Endothelial cell of umbilical vein (primary cell): ENCODE data around the gene C5orf24.

Experiments used
- POLR2A ChIP-seq: IDR thresholded peaks from 2 replicates; pipeline ENCODE4 v1.6.1; 2012; ENCODE audit warnings: low read depth, mild to moderate bottlenecking, control low read depth, low read length
- POLR2AphosphoS5 ChIP-seq: IDR thresholded peaks from 2 replicates; pipeline ENCODE4 v1.6.1; 2012; ENCODE audit warnings: low read depth, mild to moderate bottlenecking, control low read depth, low read length, moderate library complexity; ENCODE audit not compliant: insufficient read depth
- TF ChIP-seq, protein P1 (sequence below), 2 donors: IDR thresholded peaks; 1 replicate in 1 of 2; 2 replicates in 1 of 2; pipeline ENCODE4 v1.5.1; 2011; ENCODE audit warnings: low read length in 2 of 2, mild to moderate bottlenecking in 2 of 2, moderate library complexity in 2 of 2, control low read depth in 1 of 2, inconsistent platforms in 1 of 2, low read depth in 1 of 2; ENCODE audit not compliant: insufficient read depth in 1 of 2; ENCODE audit errors: extremely low read depth in 1 of 2

DNA sequence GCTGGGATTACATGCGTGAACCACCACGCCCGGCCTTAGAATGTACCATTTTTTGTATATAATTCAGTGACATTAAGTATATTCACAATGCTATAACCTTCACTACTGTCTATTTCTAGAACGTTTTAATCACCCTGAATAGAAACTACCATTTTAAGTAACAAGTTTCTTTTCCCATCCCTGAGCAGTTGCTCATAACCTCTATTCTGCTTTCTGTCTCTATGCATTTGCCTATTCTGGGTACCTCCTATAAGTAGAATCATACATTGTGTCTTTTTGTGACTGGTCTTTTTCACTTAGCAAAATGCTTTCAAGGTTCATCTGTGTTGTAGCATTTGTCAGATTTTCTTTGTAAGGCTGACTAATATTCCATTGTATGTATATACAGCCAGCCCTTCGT, 47.3 kb upstream of the C5orf24 start:
- TF ChIP-seq POLR2A (no peak), POLR2AphosphoS5 (no peak)
- TF ChIP-seq, protein P1, sequence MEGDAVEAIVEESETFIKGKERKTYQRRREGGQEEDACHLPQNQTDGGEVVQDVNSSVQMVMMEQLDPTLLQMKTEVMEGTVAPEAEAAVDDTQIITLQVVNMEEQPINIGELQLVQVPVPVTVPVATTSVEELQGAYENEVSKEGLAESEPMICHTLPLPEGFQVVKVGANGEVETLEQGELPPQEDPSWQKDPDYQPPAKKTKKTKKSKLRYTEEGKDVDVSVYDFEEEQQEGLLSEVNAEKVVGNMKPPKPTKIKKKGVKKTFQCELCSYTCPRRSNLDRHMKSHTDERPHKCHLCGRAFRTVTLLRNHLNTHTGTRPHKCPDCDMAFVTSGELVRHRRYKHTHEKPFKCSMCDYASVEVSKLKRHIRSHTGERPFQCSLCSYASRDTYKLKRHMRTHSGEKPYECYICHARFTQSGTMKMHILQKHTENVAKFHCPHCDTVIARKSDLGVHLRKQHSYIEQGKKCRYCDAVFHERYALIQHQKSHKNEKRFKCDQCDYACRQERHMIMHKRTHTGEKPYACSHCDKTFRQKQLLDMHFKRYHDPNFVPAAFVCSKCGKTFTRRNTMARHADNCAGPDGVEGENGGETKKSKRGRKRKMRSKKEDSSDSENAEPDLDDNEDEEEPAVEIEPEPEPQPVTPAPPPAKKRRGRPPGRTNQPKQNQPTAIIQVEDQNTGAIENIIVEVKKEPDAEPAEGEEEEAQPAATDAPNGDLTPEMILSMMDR (IDR thresholded peaks at IDR 0.05; ENCODE audit: extremely low read depth in 1 of 2, insufficient read depth in 1 of 2, low read depth in 1 of 2, low read length in 2 of 2) = no peak
